HCT116 (cell line): ENCODE data around the gene PAMR1. TPM values are rescaled to one million over a fixed set of nuclear protein-coding genes. Genes with fewer than 3 reads are reported as not detected.

Source experiments
- ATAC-seq: fragments of 200-7000 bp; cut with Tn5 transposase; 2 replicates; pipeline ENCODE4 v1.9.1; 2020; ENCODE audit warnings: mild to moderate bottlenecking, moderate library complexity
- BruUV-seq: library from RNA; stranded (reverse); fragments of 400-500 nt; replicated peaks from 2 replicates; lab custom pipeline; 2021; lab: Mats Ljungman, UMichigan
- CTCF ChIA-PET: fragments of 300-600 bp; sonication (Branson Sonifier 250); formaldehyde crosslinking; loops from one replicate; lab custom pipeline; 2021; ENCODE audit warnings: antibody characterized with exemption; lab: Charles Lee
- POLR2A ChIA-PET: fragments of 300-600, 350-600 bp; sonication (Branson Sonifier 250); formaldehyde crosslinking; loops from one replicate; lab custom pipeline; 2021; ENCODE audit warnings: antibody characterized with exemption; lab: Charles Lee
- RAD21 ChIA-PET, 2 experiments: fragments of 300-600 bp; sonication (Branson Sonifier 250); formaldehyde crosslinking; loops; one replicate each; lab custom pipeline; 2023; ENCODE audit warnings: low total read pairs in 2 of 2; ENCODE audit not compliant: uncharacterized antibody in 2 of 2, unreplicated experiment in 2 of 2, low non-redundant PET in 1 of 2; lab: Charles Lee
- DNase-seq: peaks from one replicate; pipeline ENCODE4 v3.0.0-alpha.2; 2010; ENCODE audit warnings: low read depth, low spot score
- H2AFZ ChIP-seq: fragments of 200-600 bp; shearing (Covaris generic), sonication (generic); 2 replicates; pipeline ENCODE4 v1.6.1; 2017; ENCODE audit warnings: low read depth, mixed run types, mixed read lengths, antibody characterized with exemption, low read length; ENCODE audit not compliant: poor library complexity, severe bottlenecking
- H3K27ac ChIP-seq: 2 replicates; pipeline ENCODE4 v1.5.1; 2012; ENCODE audit warnings: low read depth, low read length
- H3K27me3 ChIP-seq: fragments of 200-600 bp; sonication (generic); 2 replicates; pipeline ENCODE4 v1.6.1; 2016; ENCODE audit warnings: mixed run types, low read length, mixed read lengths; ENCODE audit not compliant: insufficient read depth
- H3K36me3 ChIP-seq, 2 experiments: fragments of 200-500 bp in 1 of 2; fragments of 200-600 bp in 1 of 2; sonication (Bioruptor generic) in 1 of 2; sonication (generic) in 1 of 2; 2 replicates each; pipeline versions ENCODE4 v1.5.1 to v1.6.1; 2014 to 2016; ENCODE audit warnings: low read length in 2 of 2, inconsistent platforms in 1 of 2, mixed read lengths in 1 of 2, mixed run types in 1 of 2; ENCODE audit not compliant: insufficient read depth in 2 of 2, control insufficient read depth in 1 of 2
- H3K4me1 ChIP-seq, 2 experiments: fragments of 200-600 bp in 1 of 2; sonication (generic) in 1 of 2; 2 replicates each; pipeline versions ENCODE4 v1.5.1 to v1.6.1; 2012 to 2017; ENCODE audit warnings: low read length in 2 of 2, inconsistent platforms in 1 of 2, mild to moderate bottlenecking in 1 of 2, mixed read lengths in 1 of 2, mixed run types in 1 of 2, moderate library complexity in 1 of 2; ENCODE audit not compliant: insufficient read depth in 2 of 2, control insufficient read depth in 1 of 2
- H3K4me2 ChIP-seq: fragments of 200-600 bp; sonication (generic); 2 replicates; pipeline ENCODE4 v1.6.1; 2017; ENCODE audit warnings: mixed run types, low read length, mixed read lengths
- H3K4me3 ChIP-seq, 2 experiments: fragments of 200-600 bp in 1 of 2; sonication (generic) in 1 of 2; replicated peaks in 1 of 2; 2 replicates each; pipeline ENCODE4 v1.5.1; 2011 to 2016; ENCODE audit warnings: low read length in 2 of 2, control low read depth in 1 of 2, low read depth in 1 of 2, mild to moderate bottlenecking in 1 of 2, mixed read lengths in 1 of 2, mixed run types in 1 of 2
- H3K79me2 ChIP-seq: fragments of 200-600 bp; sonication (generic); 2 replicates; pipeline ENCODE4 v1.6.1; 2017; ENCODE audit warnings: mild to moderate bottlenecking, mixed run types, low read length, moderate library complexity, mixed read lengths; ENCODE audit not compliant: insufficient read depth
- H3K9ac ChIP-seq: fragments of 200-600 bp; sonication (generic); 2 replicates; pipeline ENCODE4 v1.6.1; 2016; ENCODE audit warnings: low read length, mixed read lengths
- H3K9me2 ChIP-seq: fragments of 200-600 bp; sonication (generic), shearing (Covaris generic); 2 replicates; pipeline ENCODE4 v1.6.1; 2017; ENCODE audit warnings: mixed run types, mild to moderate bottlenecking, moderate library complexity; ENCODE audit not compliant: insufficient read depth
- H3K9me3 ChIP-seq, 2 experiments: fragments of 200-500 bp in 1 of 2; fragments of 200-600 bp in 1 of 2; sonication (Bioruptor generic) in 1 of 2; sonication (generic) in 1 of 2; 2 replicates each; pipeline ENCODE4 v1.6.1; 2014 to 2017; ENCODE audit warnings: low read length in 2 of 2, mixed read lengths in 2 of 2, inconsistent platforms in 1 of 2, low read depth in 1 of 2, mild to moderate bottlenecking in 1 of 2, mixed run types in 1 of 2, moderate library complexity in 1 of 2; ENCODE audit not compliant: control insufficient read depth in 1 of 2, insufficient read depth in 1 of 2
- H4K20me1 ChIP-seq: fragments of 200-600 bp; sonication (generic), shearing (Covaris generic); 2 replicates; pipeline ENCODE4 v1.6.1; 2017; ENCODE audit warnings: mixed run types, mild to moderate bottlenecking, moderate library complexity; ENCODE audit not compliant: insufficient read depth
- ELF1 ChIP-seq: IDR thresholded peaks from 2 replicates; pipeline ENCODE4 v1.6.1; 2012; ENCODE audit warnings: low read depth, borderline replicate concordance
- EZH2 ChIP-seq: fragments of 200-600 bp; sonication (generic); IDR thresholded peaks from 2 replicates; pipeline ENCODE4 v1.6.1; 2017; ENCODE audit warnings: antibody characterized with exemption, mixed run types
- FOSL1 ChIP-seq: IDR thresholded peaks from 2 replicates; pipeline ENCODE4 v1.6.1; 2012; ENCODE audit warnings: low read depth
- JUND ChIP-seq: IDR thresholded peaks from 2 replicates; pipeline ENCODE4 v1.6.1; 2012
- MAX ChIP-seq: IDR thresholded peaks from 2 replicates; pipeline ENCODE4 v1.6.1; 2012
- SRF ChIP-seq: IDR thresholded peaks from 2 replicates; pipeline ENCODE4 v1.6.1; 2012; ENCODE audit warnings: low read depth
- TCF7L2 ChIP-seq: IDR thresholded peaks from 2 replicates; pipeline ENCODE4 v1.7.0; 2011; ENCODE audit warnings: borderline replicate concordance, inconsistent platforms; ENCODE audit not compliant: insufficient read depth, insufficient read length; ENCODE audit errors: extremely low read depth
- YY1 ChIP-seq: IDR thresholded peaks from 2 replicates; pipeline ENCODE4 v1.6.1; 2011; ENCODE audit warnings: low read length, low read depth, moderate library complexity, mild to moderate bottlenecking; ENCODE audit not compliant: insufficient replicate concordance; ENCODE audit errors: extremely low read depth
- ZBTB33 ChIP-seq: IDR thresholded peaks from 2 replicates; pipeline ENCODE4 v1.6.1; 2011; ENCODE audit warnings: mild to moderate bottlenecking, low read length, moderate library complexity; ENCODE audit not compliant: insufficient replicate concordance; ENCODE audit errors: extremely low read depth
- ZFX ChIP-seq: fragments of 450-650 bp; IDR thresholded peaks from 2 replicates; pipeline ENCODE4 v1.6.1; 2017
- intact Hi-C: fragments of 100-400 bp; cut with micrococcal nuclease; formaldehyde crosslinking; loops from 2 replicates; pipeline ENCODE4 v1.10.0; 2022
- total RNA-seq: library from RNA; stranded (reverse); gene quantifications from one replicate; pipeline ENCODE4 v1.2.1, GENCODE V29; 2021; ENCODE audit not compliant: unreplicated experiment

The PAMR1 gene
- total RNA-seq, 1 experiment from 2014 or later: not detected

DNA sequence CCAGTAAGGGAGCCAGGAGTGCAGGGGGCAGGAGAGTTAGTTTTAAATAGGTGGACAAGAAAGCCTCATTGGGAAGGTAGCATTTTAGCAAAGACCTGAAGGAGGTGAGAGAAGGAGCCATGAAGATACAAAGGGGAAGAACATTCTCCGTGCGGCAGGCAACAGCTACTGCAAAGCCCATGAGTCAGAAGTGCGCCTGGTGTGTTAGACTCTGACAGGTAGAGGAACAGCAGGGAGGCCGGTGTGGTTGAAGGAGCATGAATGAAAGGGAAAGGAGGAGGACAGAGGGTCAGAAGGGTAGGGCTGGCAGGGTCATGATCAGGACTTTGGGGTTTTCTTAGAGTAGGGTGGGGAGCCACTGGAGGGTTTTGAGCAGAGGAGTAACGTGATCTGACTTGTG, 34.5 kb upstream of the PAMR1 start:
- no peak for ATAC-seq
- ChIA-PET CTCF (no interaction called here), RAD21 (no interaction called here), POLR2A (no interaction called here)
- Histone ChIP-seq H3K27ac (no peak overlapping the region), H3K4me2 (no peak overlapping the region), H3K4me3 (no peak overlapping the region), H3K9me3 (no peaks in the 10 kb centered on the region), H3K27me3 (peaks cover 10% of the 10 kb centered on the region; the same call in 1 of the 2 replicates), H3K79me2 (no peaks in the 10 kb centered on the region), H3K9ac (no peak overlapping the region), H3K9me2 (no peaks in the 10 kb centered on the region), H4K20me1 (no peaks in the 10 kb centered on the region), H3K36me3 (no peaks in the 10 kb centered on the region), H2AFZ (no peak overlapping the region), H3K4me1 (no peaks in the 10 kb centered on the region)
- TF ChIP-seq JUND (no peak), SRF (no peak), YY1 (no peak), TCF7L2 (no peak), FOSL1 (no peak), ZFX (no peak), ZBTB33 (no peak)
- DNase-seq: no peak
- BruUV-seq: no TSS peak
- intact Hi-C loops: no loop called here

DNA sequence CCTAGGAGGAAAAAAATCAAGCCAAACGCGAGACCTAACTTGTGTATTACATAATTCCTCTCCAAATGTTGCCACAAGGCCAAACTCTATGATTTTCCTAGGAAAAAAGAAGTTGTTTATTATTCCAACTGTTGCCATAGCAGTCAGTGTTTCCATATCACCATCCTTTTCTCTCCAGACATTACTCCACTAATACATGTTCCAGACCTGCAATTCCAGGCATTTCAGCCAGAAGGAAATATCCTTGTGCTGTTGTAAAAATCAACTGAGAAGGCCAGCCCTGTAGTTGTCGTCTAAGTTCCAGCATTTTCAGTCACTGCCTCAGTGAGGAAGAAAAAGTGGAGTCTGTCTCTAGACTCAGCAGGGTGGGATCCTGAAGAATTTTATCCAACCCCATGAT, 33.1 kb upstream of the PAMR1 start:
- no peaks in the 10 kb centered on the region for H3K9me3 ChIP-seq
- CTCF ChIA-PET: no interaction called here
- no peaks in the 10 kb centered on the region for H3K79me2 ChIP-seq
- POLR2A ChIA-PET: no interaction called here
- no peaks in the 10 kb centered on the region for H3K4me1 ChIP-seq
- H4K20me1 ChIP-seq: no peaks in the 10 kb centered on the region
- TF ChIP-seq MAX: no peak
- TF ChIP-seq ELF1: no peak
- TF ChIP-seq EZH2: no peak
- TF ChIP-seq, all 23 proteins: peak for 0
- BruUV-seq: no TSS peak
- RAD21 ChIA-PET: no interaction called here
- no peak overlapping the region for H3K4me3 ChIP-seq
- no peaks in the 10 kb centered on the region for H3K36me3 ChIP-seq
- no peak overlapping the region for H2AFZ ChIP-seq
- no peaks in the 10 kb centered on the region for H3K9me2 ChIP-seq
- intact Hi-C loops: no loop called here
- H3K27me3 ChIP-seq: peaks cover 10% of the 10 kb centered on the region; the same call in 1 of the 2 replicates
- H3K4me2 ChIP-seq: no peak overlapping the region
- no peak overlapping the region for H3K27ac ChIP-seq
- H3K9ac ChIP-seq: no peak overlapping the region
- ATAC-seq (no peak), DNase-seq (no peak)
